H9 (cell line): ENCODE results near the gene CRISPLD2. TPM values are rescaled to one million over a fixed set of nuclear protein-coding genes. Genes with fewer than 3 reads are reported as not detected.

Experiments
- DNase-seq: peaks from one replicate; pipeline ENCODE4 v3.0.0-alpha.2; 2017
- H2AFZ ChIP-seq: one replicate; pipeline ENCODE4 v1.6.1; 2013; ENCODE audit warnings: mild to moderate bottlenecking, low read length, control low read depth, moderate library complexity
- H2AK5ac ChIP-seq: 2 replicates; pipeline ENCODE4 v1.6.1; 2013; ENCODE audit warnings: low read length, control low read depth, mixed read lengths; ENCODE audit not compliant: insufficient read length
- H2BK120ac ChIP-seq: one replicate; pipeline ENCODE4 v1.6.1; 2013; ENCODE audit warnings: low read depth, mild to moderate bottlenecking, low read length, control low read depth, inconsistent platforms; ENCODE audit not compliant: poor library complexity, severe bottlenecking
- H2BK12ac ChIP-seq: 2 replicates; pipeline ENCODE4 v1.6.1; 2013; ENCODE audit warnings: low read length, control low read depth, mixed read lengths, low read depth; ENCODE audit not compliant: insufficient read length
- H2BK15ac ChIP-seq: 2 replicates; pipeline ENCODE4 v1.6.1; 2013; ENCODE audit warnings: low read depth, low read length, control low read depth
- H2BK20ac ChIP-seq: one replicate; pipeline ENCODE4 v1.6.1; 2013; ENCODE audit warnings: low read depth, mild to moderate bottlenecking, low read length, control low read depth, inconsistent platforms; ENCODE audit not compliant: poor library complexity, severe bottlenecking
- H2BK5ac ChIP-seq: 2 replicates; pipeline ENCODE4 v1.6.1; 2013; ENCODE audit warnings: low read length, control low read depth, mixed read lengths; ENCODE audit not compliant: insufficient read length
- H3K14ac ChIP-seq: 2 replicates; pipeline ENCODE4 v1.6.1; 2013; ENCODE audit warnings: low read length, control low read depth; ENCODE audit not compliant: insufficient read depth
- H3K18ac ChIP-seq: 2 replicates; pipeline ENCODE4 v1.6.1; 2013; ENCODE audit warnings: low read depth, mild to moderate bottlenecking, mixed read lengths, low read length, control low read depth; ENCODE audit not compliant: insufficient read length
- H3K23ac ChIP-seq: 2 replicates; pipeline ENCODE4 v1.6.1; 2013; ENCODE audit warnings: low read length, control low read depth, mixed read lengths, low read depth; ENCODE audit not compliant: insufficient read length
- H3K23me2 ChIP-seq: 2 replicates; pipeline ENCODE4 v1.6.1; 2013; ENCODE audit warnings: low read depth, mild to moderate bottlenecking, mixed read lengths, low read length, control low read depth; ENCODE audit not compliant: insufficient read length, poor library complexity, severe bottlenecking
- H3K27ac ChIP-seq: 2 replicates; pipeline ENCODE4 v1.5.1; 2013; ENCODE audit warnings: low read length, control low read depth, mixed read lengths, low read depth; ENCODE audit not compliant: insufficient read length
- H3K27me3 ChIP-seq: 2 replicates; pipeline ENCODE4 v1.6.1; 2013; ENCODE audit warnings: low read length, control low read depth, inconsistent platforms; ENCODE audit not compliant: insufficient read depth
- H3K4ac ChIP-seq: 2 replicates; pipeline ENCODE4 v1.6.1; 2013; ENCODE audit warnings: low read depth, mild to moderate bottlenecking, control low read depth, inconsistent platforms, low read length, moderate library complexity
- H3K4me1 ChIP-seq: 2 replicates; pipeline ENCODE4 v1.6.1; 2013; ENCODE audit warnings: low read length, control low read depth, inconsistent platforms; ENCODE audit not compliant: insufficient read depth
- H3K4me2 ChIP-seq: 2 replicates; pipeline ENCODE4 v1.6.1; 2013; ENCODE audit warnings: low read length, control low read depth, mixed read lengths; ENCODE audit not compliant: insufficient read length, insufficient read depth
- H3K56ac ChIP-seq: 2 replicates; pipeline ENCODE4 v1.6.1; 2013; ENCODE audit warnings: low read depth, mild to moderate bottlenecking, mixed read lengths, low read length, control low read depth; ENCODE audit not compliant: insufficient read length
- H3K79me1 ChIP-seq: 2 replicates; pipeline ENCODE4 v1.6.1; 2013; ENCODE audit warnings: low read depth, mild to moderate bottlenecking, moderate library complexity, low read length, control low read depth, inconsistent platforms; ENCODE audit not compliant: insufficient read depth, poor library complexity, severe bottlenecking
- H3K79me2 ChIP-seq: 2 replicates; pipeline ENCODE4 v1.6.1; 2013; ENCODE audit warnings: low read length, control low read depth, inconsistent platforms; ENCODE audit not compliant: insufficient read depth
- H3K9ac ChIP-seq: 2 replicates; pipeline ENCODE4 v1.6.1; 2013; ENCODE audit warnings: low read length, control low read depth, mixed read lengths; ENCODE audit not compliant: insufficient read length; ENCODE audit errors: extremely low read depth
- H3K9me3 ChIP-seq: one replicate; pipeline ENCODE4 v1.6.1; 2013; ENCODE audit warnings: low read depth, low read length, inconsistent platforms; ENCODE audit not compliant: control insufficient read depth
- H3T11ph ChIP-seq: one replicate; pipeline ENCODE4 v1.6.1; 2013; ENCODE audit warnings: mild to moderate bottlenecking, low read length, control low read depth, inconsistent platforms
- H4K20me1 ChIP-seq: one replicate; pipeline ENCODE4 v1.6.1; 2013; ENCODE audit not compliant: control insufficient read depth, insufficient read length, insufficient read depth
- H4K5ac ChIP-seq: 2 replicates; pipeline ENCODE4 v1.6.1; 2013; ENCODE audit warnings: low read depth, mild to moderate bottlenecking, mixed read lengths, low read length, control low read depth; ENCODE audit not compliant: insufficient read length
- H4K8ac ChIP-seq: replicated peaks from 2 replicates; pipeline ENCODE4 v1.6.1; 2013; ENCODE audit warnings: low read length, control low read depth, mixed read lengths, low read depth; ENCODE audit not compliant: insufficient read length
- H4K91ac ChIP-seq: 2 replicates; pipeline ENCODE4 v1.6.1; 2013; ENCODE audit warnings: low read depth, mild to moderate bottlenecking, moderate library complexity, mixed read lengths, low read length, control low read depth; ENCODE audit not compliant: insufficient read length
- H3K27ac Mint-ChIP-seq, 3 experiments: 2 replicates in 2 of 3; 3 replicates in 1 of 3; pipeline ENCODE4 v1.8.0; 2020 to 2021; ENCODE audit warnings: mixed read lengths in 3 of 3, mild to moderate bottlenecking in 1 of 3, moderate library complexity in 1 of 3
- H3K27me3 Mint-ChIP-seq: 2 replicates; pipeline ENCODE4 v1.8.0; 2021; ENCODE audit warnings: low read depth, mild to moderate bottlenecking, moderate library complexity, mixed read lengths
- H3K36me3 Mint-ChIP-seq, 3 experiments: 2 replicates in 2 of 3; 3 replicates in 1 of 3; pipeline ENCODE4 v1.8.0; 2020 to 2021; ENCODE audit warnings: low read depth in 3 of 3, mixed read lengths in 3 of 3; ENCODE audit not compliant: insufficient read depth in 1 of 3
- H3K4me1 Mint-ChIP-seq, 2 experiments: 2 replicates each; pipeline ENCODE4 v1.8.0; 2020; ENCODE audit warnings: mixed read lengths in 2 of 2
- H3K4me3 Mint-ChIP-seq, 2 experiments: 2 replicates in 1 of 2; 3 replicates in 1 of 2; pipeline ENCODE4 v1.8.0; 2020 to 2021; ENCODE audit warnings: mild to moderate bottlenecking in 2 of 2, mixed read lengths in 2 of 2, moderate library complexity in 1 of 2
- H3K9me3 Mint-ChIP-seq, 2 experiments: 2 replicates in 1 of 2; 3 replicates in 1 of 2; pipeline ENCODE4 v1.8.0; 2020; ENCODE audit warnings: mild to moderate bottlenecking in 2 of 2, mixed read lengths in 2 of 2, moderate library complexity in 1 of 2
- WGBS: extraction: QIAGEN DNeasy Blood & Tissue Kit; methylation state at CpG from one replicate; pipeline ENCODE4 v1.1.7; 2013; ENCODE audit warnings: missing lambda C conversion rate, low lambda C conversion rate, mixed read lengths; ENCODE audit not compliant: insufficient read length; ENCODE audit errors: extremely low coverage; 5-methylcytosine and 5-hydroxymethylcytosine counted together
- total RNA-seq: library from RNA; stranded (reverse); gene quantifications from 2 replicates; pipeline ENCODE4 v1.2.1, GENCODE V29; 2021
- TF ChIP-seq, protein P1 (sequence below): fragments of 200-600 bp; sonication (generic); conservative IDR thresholded peaks from 3 replicates; pipeline ENCODE4 v1.8.0; 2021; ENCODE audit warnings: antibody characterized with exemption, mild to moderate bottlenecking

CRISPLD2 gene
- total RNA-seq, 1 experiment from 2014 or later = 2.3 TPM

DNA sequence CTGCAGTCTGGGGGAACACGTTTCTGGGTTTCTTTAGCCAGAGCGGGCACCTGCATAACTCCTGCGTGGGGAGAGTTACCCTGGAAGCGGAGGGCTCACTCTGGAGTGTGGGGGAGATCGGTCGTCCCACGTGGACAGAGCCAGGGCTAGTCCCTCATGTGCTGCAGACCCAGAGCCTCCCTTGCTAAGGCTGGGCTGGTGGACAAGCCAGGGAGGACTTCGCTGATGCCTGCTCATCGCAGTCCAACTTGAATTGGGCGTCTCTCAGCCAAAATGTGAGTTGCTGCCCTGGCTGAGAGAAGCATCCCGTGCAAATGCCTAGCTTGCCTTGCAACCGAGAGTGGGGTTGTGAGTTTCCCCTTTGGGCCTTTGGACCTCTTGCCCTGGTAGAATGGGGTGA, 986 bp downstream of the CRISPLD2 start:
- Histone ChIP-seq H2BK120ac (no peak overlapping the region), H3K9ac (no peak overlapping the region)
- TF ChIP-seq, protein P1, sequence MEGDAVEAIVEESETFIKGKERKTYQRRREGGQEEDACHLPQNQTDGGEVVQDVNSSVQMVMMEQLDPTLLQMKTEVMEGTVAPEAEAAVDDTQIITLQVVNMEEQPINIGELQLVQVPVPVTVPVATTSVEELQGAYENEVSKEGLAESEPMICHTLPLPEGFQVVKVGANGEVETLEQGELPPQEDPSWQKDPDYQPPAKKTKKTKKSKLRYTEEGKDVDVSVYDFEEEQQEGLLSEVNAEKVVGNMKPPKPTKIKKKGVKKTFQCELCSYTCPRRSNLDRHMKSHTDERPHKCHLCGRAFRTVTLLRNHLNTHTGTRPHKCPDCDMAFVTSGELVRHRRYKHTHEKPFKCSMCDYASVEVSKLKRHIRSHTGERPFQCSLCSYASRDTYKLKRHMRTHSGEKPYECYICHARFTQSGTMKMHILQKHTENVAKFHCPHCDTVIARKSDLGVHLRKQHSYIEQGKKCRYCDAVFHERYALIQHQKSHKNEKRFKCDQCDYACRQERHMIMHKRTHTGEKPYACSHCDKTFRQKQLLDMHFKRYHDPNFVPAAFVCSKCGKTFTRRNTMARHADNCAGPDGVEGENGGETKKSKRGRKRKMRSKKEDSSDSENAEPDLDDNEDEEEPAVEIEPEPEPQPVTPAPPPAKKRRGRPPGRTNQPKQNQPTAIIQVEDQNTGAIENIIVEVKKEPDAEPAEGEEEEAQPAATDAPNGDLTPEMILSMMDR = no peak

More for the DNA sequence above, 986 bp downstream of the CRISPLD2 start:
- Mint-ChIP-seq H3K27ac (no peak overlapping the region), H3K9me3 (no peaks in the 10 kb centered on the region; a peak in 2 of 5 replicates), H3K36me3 (no peaks in the 10 kb centered on the region), H3K4me1 (peaks cover 13% of the 10 kb centered on the region in 2 experiments), H3K4me3 (peak overlapping the region in 1 of 2 experiments; percentile 86; a peak in 1 of 5 replicates), H3K27me3 (peaks cover 77% of the 10 kb centered on the region)
- Histone ChIP-seq H4K20me1 (no peaks in the 10 kb centered on the region), H3K79me1 (no peaks in the 10 kb centered on the region), H3K23ac (no peak overlapping the region), H3K23me2 (no peaks in the 10 kb centered on the region), H2BK5ac (no peak overlapping the region), H3K14ac (no peak overlapping the region), H3K56ac (no peak overlapping the region), H4K91ac (no peak overlapping the region), H2AFZ (no peak overlapping the region), H4K5ac (no peak overlapping the region), H3K4me2 (no peak overlapping the region), H2BK15ac (no peak overlapping the region), H2BK12ac (no peak overlapping the region), H3K4me1 (no peaks in the 10 kb centered on the region; the same call in 1 of the 2 replicates), H4K8ac (no peak overlapping the region), H3K4ac (no peak overlapping the region), H2BK20ac (no peak overlapping the region), H3K18ac (no peak overlapping the region), H3K79me2 (no peaks in the 10 kb centered on the region), H3T11ph (no peak overlapping the region), H2AK5ac (no peak overlapping the region), H3K27me3 (peaks cover 14% of the 10 kb centered on the region; the same call in 1 of the 2 replicates), H3K27ac (no peak overlapping the region), H3K9me3 (no peaks in the 10 kb centered on the region)
- no CpG with 5 or more reads among the region's 12 CpGs for WGBS
- no peak for DNase-seq
